Neural cell (in vitro differentiated cells): Measurements from ENCODE around the gene ABHD2.

Experiments
- EP300 ChIP-seq: fragments of 450-650 bp; conservative IDR thresholded peaks from 2 replicates; pipeline ENCODE4 v1.6.1; 2014; ENCODE audit warnings: antibody characterized with exemption, mild to moderate bottlenecking, moderate library complexity; ENCODE audit not compliant: poor library complexity, severe bottlenecking
- MXI1 ChIP-seq: fragments of 450-650 bp; conservative IDR thresholded peaks from 2 replicates; pipeline ENCODE4 v1.6.1; 2014; ENCODE audit warnings: antibody characterized with exemption, mild to moderate bottlenecking; ENCODE audit not compliant: poor library complexity, severe bottlenecking
- RAD21 ChIP-seq: fragments of 450-650 bp; conservative IDR thresholded peaks from 2 replicates; pipeline ENCODE4 v1.6.1; 2014; ENCODE audit warnings: antibody characterized with exemption, mild to moderate bottlenecking, moderate library complexity

DNA sequence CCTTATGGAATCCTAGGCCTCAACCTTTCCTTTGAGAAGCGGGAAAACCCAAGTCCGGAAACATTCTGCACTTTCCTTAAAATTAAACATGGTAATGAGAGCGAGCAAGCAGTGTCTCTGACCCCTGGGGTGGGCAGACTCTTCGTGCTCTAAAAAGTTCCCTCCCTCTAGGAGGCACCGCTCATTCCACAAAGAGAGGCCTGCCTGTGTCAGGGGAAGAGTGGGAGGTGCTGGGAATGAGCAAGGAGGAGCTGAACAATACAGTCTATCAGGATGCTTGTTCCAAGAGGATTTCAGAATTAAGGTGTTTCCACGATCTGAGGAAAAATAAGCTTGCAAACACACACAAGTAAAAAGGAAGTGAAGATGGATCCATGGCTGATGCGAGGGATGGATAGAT is 139.2 kb downstream of the ABHD2 start:
- TF ChIP-seq MXI1 (no peak), RAD21 (no peak), EP300 (no peak)
